Right lobe of liver (tissue), 6 donors: ENCODE measurements around the gene FAM228A. TPM values are rescaled to one million over a fixed set of nuclear protein-coding genes. Genes with fewer than 3 reads are reported as not detected.
"Not testable (repeated sequence)": the region's sequence is repeated elsewhere in the genome, so short reads cannot be mapped to it uniquely, and the experiment has no call there.

Source experiments
- ATAC-seq, 4 donors: fragments of 200-7000 bp; cut with Tn5 transposase; one replicate each; pipeline ENCODE4 v1.9.1; 2020; ENCODE audit warnings: mild to moderate bottlenecking in 4 of 4, moderate library complexity in 4 of 4
- DNase-seq, 3 donors: peaks; one replicate each; pipeline ENCODE4 v3.0.0-alpha.2; 2020
- H3K27ac ChIP-seq, 3 donors: fragments of 200-600 bp; one replicate each; pipeline ENCODE4 v1.8.0; 2022
- H3K27me3 ChIP-seq, 2 donors: fragments of 200-600 bp; one replicate each; pipeline ENCODE4 v1.8.0; 2022
- H3K36me3 ChIP-seq, 4 donors: fragments of 200-600 bp; sonication (generic) in 1 of 4; one replicate each; pipeline versions ENCODE4 v1.5.1 to v1.8.0; 2017 to 2022; ENCODE audit warnings: control low read depth in 1 of 4
- H3K4me1 ChIP-seq, 4 donors: fragments of 200-600 bp; sonication (generic) in 1 of 4; one replicate each; pipeline versions ENCODE4 v1.5.1 to v1.8.0; 2017 to 2022; ENCODE audit warnings: control low read depth in 1 of 4
- H3K4me3 ChIP-seq, 3 donors: fragments of 200-600 bp; one replicate each; pipeline ENCODE4 v1.8.0; 2022
- H3K9me3 ChIP-seq, 4 donors: fragments of 200-600 bp; sonication (generic) in 1 of 4; one replicate each; pipeline versions ENCODE4 v1.5.1 to v1.8.0; 2017 to 2022; ENCODE audit warnings: control low read depth in 1 of 4
- CTCF ChIP-seq, 4 donors: fragments of 200-600 bp in 3 of 4; fragments of 450-650 bp in 1 of 4; IDR thresholded peaks; one replicate each; pipeline versions ENCODE4 v1.5.1 to v1.8.0; 2016 to 2022; ENCODE audit warnings: antibody characterized with exemption in 4 of 4, mild to moderate bottlenecking in 2 of 4
- POLR2A ChIP-seq: fragments of 450-650 bp; IDR thresholded peaks from one replicate; pipeline ENCODE4 v1.6.1; 2017; ENCODE audit warnings: antibody characterized with exemption, mild to moderate bottlenecking
- WGBS: methylation state at CpG from one replicate; pipeline ENCODE4 v1.1.6; 2018; ENCODE audit warnings: low coverage, low lambda C conversion rate; ENCODE audit not compliant: insufficient coverage; ENCODE audit errors: missing lambda C conversion rate; 5-methylcytosine and 5-hydroxymethylcytosine counted together
- intact Hi-C, 2 donors: fragments of 100-400 bp; cut with DNase I; formaldehyde crosslinking; loops; one replicate each; pipeline versions ENCODE4 v1.11.2 to v1.14.1; 2022
- long read RNA-seq: library from polyadenylated mRNA; unstranded; transcript quantifications from one replicate; pipeline ENCODE4 v2.0.0, GENCODE V29; 2019
- total RNA-seq, 6 experiments: library from RNA; depleted of rRNA in 2 of 6; stranded (reverse); fragments of >200 nt in 2 of 6; fragmentation: NEBNext Ultra II Directional in 3 of 6; extraction: Animal tissue kit (Norgen Biotek cat#: 25700) in 3 of 6; gene quantifications; one replicate each; pipeline versions ENCODE4 v1.1.0 to v1.2.4, GENCODE V29; 2016 to 2023
- donor health status: DM: no; HTN: yes; CAD: no.
- donor health status: DM: no; HTN: no; CAD: no.
- donor health status: DM: no; HTN: no; CAD: no.
- donor health status: DM: no; HTN: yes; CAD: no.
- donor health status: DM: no; HTN: yes; CAD: no.

FAM228A gene
- under 1 TPM in 3 of 6 experiments, not detected in 3; 0.12 to 0.22 (median 0.18) TPM for total RNA-seq
- long read RNA-seq: 0 reads

GRCh38 chr2:24174851-24175277 is at the start of gene FAM228A:
FAM228A (plus strand) TSS chr2:24175053; CDS start chr2:24175481, 428 bp downstream.
- 19% methylated on average over 14 of the region's 46 CpGs for WGBS
- Histone ChIP-seq H3K27ac (peak within 1 kb of the TSS in 1 of 3 donors; percentile 33), H3K4me1 (no peaks in the 10 kb centered on the region), H3K27me3 (no peaks in the 10 kb centered on the region), H3K36me3 (no peaks in the 10 kb centered on the region), H3K4me3 (no peak within 1 kb of the TSS), H3K9me3 (no peaks in the 10 kb centered on the region)
- DNase-seq (no peak), ATAC-seq (peak in 1 of 4 donors; percentile 36)
- intact Hi-C loops: no loop called here
- TF ChIP-seq CTCF (IDR thresholded peaks at IDR 0.05): no peak
- TF ChIP-seq POLR2A: no peak

GRCh38 chr2:24125956-24126355 is 48.9 kb upstream of the FAM228A start:
- no peak overlapping the region for H3K27ac ChIP-seq
- no peaks in the 10 kb centered on the region for H3K4me1 ChIP-seq
- H3K4me3 ChIP-seq: no peak overlapping the region
- ATAC-seq (no peak), DNase-seq (no peak)
- H3K36me3 ChIP-seq: no peaks in the 10 kb centered on the region
- TF ChIP-seq CTCF (IDR thresholded peaks at IDR 0.05) (no peak), POLR2A (no peak)
- H3K27me3 ChIP-seq: no peaks in the 10 kb centered on the region
- intact Hi-C loops: no loop called here
- WGBS: 25% methylated on average over 1 of the region's 1 CpG
- H3K9me3 ChIP-seq: no peaks in the 10 kb centered on the region

DNA sequence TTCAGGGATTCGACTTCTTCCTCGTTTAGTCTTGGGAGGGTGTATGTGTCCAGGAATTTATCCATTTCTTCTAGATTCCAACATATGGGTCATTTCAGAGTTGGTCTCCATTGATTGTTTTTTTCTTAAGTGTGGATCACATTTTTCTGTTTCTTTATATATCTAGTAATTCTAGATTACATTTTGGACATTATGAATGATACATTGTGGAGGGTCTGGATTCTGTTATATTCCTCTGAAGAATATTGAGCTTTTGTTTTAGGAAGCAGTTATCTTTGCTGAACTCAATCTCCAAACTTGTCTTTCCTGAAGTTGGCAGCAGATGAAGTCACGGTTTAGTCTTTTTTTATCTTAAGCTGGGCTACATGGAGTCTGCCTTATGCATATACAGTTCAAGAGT is 42.3 kb upstream of the FAM228A start:
- Histone ChIP-seq H3K36me3 (no peaks in the 10 kb centered on the region), H3K9me3 (no peaks in the 10 kb centered on the region), H3K27ac (no peak overlapping the region), H3K27me3 (no peaks in the 10 kb centered on the region), H3K4me3 (no peak overlapping the region), H3K4me1 (no peaks in the 10 kb centered on the region)
- TF ChIP-seq CTCF (IDR thresholded peaks at IDR 0.05): no peak
- no peak for TF ChIP-seq POLR2A
- 100% methylated on average over 3 of the region's 3 CpGs for WGBS
- DNase-seq (no peak), ATAC-seq (no peak)
- intact Hi-C loops: no loop called here

DNA sequence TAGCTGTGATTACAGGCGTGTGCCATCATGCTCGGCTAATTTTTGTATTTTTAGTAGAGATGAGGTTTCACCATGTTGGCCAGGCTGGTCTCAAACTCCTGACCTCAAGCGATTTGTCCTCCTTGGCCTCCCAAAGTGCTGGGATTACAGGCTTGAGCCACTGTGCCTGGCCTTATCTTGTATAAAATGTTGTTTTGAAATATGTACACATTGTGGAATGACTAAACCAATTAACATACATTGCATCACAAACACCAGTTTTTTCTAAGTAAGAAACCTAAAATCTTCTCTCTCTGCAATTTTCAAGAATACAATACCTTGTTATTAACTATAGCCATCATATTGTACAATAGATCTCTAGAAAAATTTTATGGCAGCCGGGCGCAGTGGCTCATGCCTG is 34.5 kb upstream of the FAM228A start:
- WGBS: 90% methylated on average over 5 of the region's 5 CpGs
- intact Hi-C loops, H3K4me1 ChIP-seq, H3K36me3 ChIP-seq, DNase-seq, H3K4me3 ChIP-seq, ATAC-seq, H3K9me3 ChIP-seq, H3K27me3 ChIP-seq, H3K27ac ChIP-seq: not testable (repeated sequence)

- DNase-seq (no peak), ATAC-seq (no peak)
- TF ChIP-seq POLR2A (no peak), CTCF (IDR thresholded peaks at IDR 0.05) (no peak)
- Histone ChIP-seq H3K36me3 (no peaks in the 10 kb centered on the region), H3K27ac (no peak overlapping the region), H3K27me3 (no peaks in the 10 kb centered on the region), H3K4me1 (peaks cover 0 to 4% (median 0%) of the 10 kb centered on the region in 4 donors), H3K4me3 (no peak overlapping the region), H3K9me3 (no peaks in the 10 kb centered on the region)
- intact Hi-C loops: no loop called here
These were observed 27.5 kb upstream of the FAM228A start for GRCh38 chr2:24147364-24147763.
